Uterus (tissue), 2 donors: ENCODE data around the gene NDUFB8.

Experiments used
- CTCF ChIP-seq, 4 experiments: fragments of 200-600 bp in 2 of 4; fragments of 450-650 bp in 2 of 4; sonication (generic) in 2 of 4; IDR thresholded peaks; one replicate each; pipeline ENCODE4 v1.5.1; 2016 to 2019; ENCODE audit warnings: antibody characterized with exemption in 4 of 4, mild to moderate bottlenecking in 2 of 4, moderate library complexity in 1 of 4
- POLR2A ChIP-seq, 2 donors: fragments of 450-650 bp; IDR thresholded peaks; one replicate each; pipeline ENCODE4 v1.6.1; 2016; ENCODE audit warnings: antibody characterized with exemption in 2 of 2, mild to moderate bottlenecking in 1 of 2, moderate library complexity in 1 of 2

GRCh38 chr10:100551196-100551595 is 21.5 kb upstream of the NDUFB8 start:
- no peak for TF ChIP-seq CTCF (IDR thresholded peaks at IDR 0.05)
- TF ChIP-seq POLR2A (IDR thresholded peaks at IDR 0.05): no peak
